Measurements from ENCODE around the gene TMEM222. TPM values are rescaled to one million over a fixed set of nuclear protein-coding genes. Genes with fewer than 3 reads are reported as not detected.

The TMEM222 gene
- total RNA-seq, 1 donor from 2014 or later = 30.2 TPM

DNA sequence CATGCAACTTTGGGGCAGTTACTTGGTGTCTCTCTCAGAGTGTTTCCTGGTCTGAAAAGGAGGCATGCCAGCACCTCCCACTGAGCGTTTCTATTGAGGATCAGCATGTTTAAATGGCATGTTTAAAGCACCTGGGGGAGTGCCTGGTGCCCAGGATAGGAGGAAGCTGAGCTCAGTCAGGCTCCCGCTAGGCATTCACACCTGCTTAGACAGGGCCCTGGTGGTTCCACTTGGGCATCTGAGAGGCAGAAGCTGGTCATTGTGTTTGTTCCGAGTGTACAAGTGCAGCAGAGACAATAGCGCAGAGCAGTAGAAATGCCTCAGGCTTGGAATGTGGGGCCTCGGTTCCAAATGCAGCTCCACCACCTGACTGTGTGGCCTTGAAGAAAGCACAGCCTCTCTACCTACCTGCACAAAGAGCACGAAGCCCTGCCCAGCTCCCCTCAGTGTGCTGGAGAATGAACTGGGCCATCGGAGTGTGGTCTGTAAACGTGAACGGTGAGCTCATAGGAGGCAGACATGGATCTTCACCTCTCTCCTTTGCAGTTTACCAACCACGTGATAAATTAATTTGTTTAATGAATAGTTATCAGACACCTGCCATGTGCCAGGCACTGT is 20.3 kb upstream of the TMEM222 start:
- intact Hi-C loops (cut with DNase I) = loop anchor here (10.0 kb wide), 1 partner anchor 93 kb away; the partner anchor contains the start of gene GPR3
- H3K36me3 ChIP-seq = peaks cover 75% of the 10 kb centered on the region
- DNase-seq (no peak), ATAC-seq (no peak)
- H3K27me3 ChIP-seq (ENCODE audit: low read depth) = no peaks in the 10 kb centered on the region
- no peak for TF ChIP-seq CTCF (IDR thresholded peaks at IDR 0.05)
- no peak overlapping the region for H3K27ac ChIP-seq
- no peaks in the 10 kb centered on the region for H3K9me3 ChIP-seq
- peaks cover 26% of the 10 kb centered on the region for H3K4me1 ChIP-seq
- no peak overlapping the region for H3K4me3 ChIP-seq

GRCh38 chr1:27302612-27303011 is 19.4 kb upstream of the TMEM222 start:
- Histone ChIP-seq H3K9me3 (no peaks in the 10 kb centered on the region), H3K36me3 (peaks cover 66% of the 10 kb centered on the region), H3K4me3 (no peak overlapping the region), H3K27ac (no peak overlapping the region), H3K4me1 (peaks cover 26% of the 10 kb centered on the region), H3K27me3 (ENCODE audit: low read depth) (no peaks in the 10 kb centered on the region)
- no peak for DNase-seq
- no peak for TF ChIP-seq CTCF (IDR thresholded peaks at IDR 0.05)
- intact Hi-C loops (cut with DNase I) = loop anchor here (10.0 kb wide), 1 partner anchor 92 kb away; the partner anchor contains the start of gene GPR3
- no peak for ATAC-seq

GRCh38 chr1:27303509-27303908 is 18.5 kb upstream of the TMEM222 start:
- ATAC-seq (no peak), DNase-seq (no peak)
- Histone ChIP-seq H3K36me3 (peaks cover 57% of the 10 kb centered on the region), H3K4me3 (no peak overlapping the region), H3K27me3 (ENCODE audit: low read depth) (no peaks in the 10 kb centered on the region), H3K27ac (no peak overlapping the region), H3K4me1 (peaks cover 26% of the 10 kb centered on the region), H3K9me3 (no peaks in the 10 kb centered on the region)
- no peak for TF ChIP-seq CTCF (IDR thresholded peaks at IDR 0.05)
- intact Hi-C loops (cut with DNase I) = loop anchor here (10.0 kb wide), 1 partner anchor 91 kb away; the partner anchor contains the start of gene GPR3

DNA sequence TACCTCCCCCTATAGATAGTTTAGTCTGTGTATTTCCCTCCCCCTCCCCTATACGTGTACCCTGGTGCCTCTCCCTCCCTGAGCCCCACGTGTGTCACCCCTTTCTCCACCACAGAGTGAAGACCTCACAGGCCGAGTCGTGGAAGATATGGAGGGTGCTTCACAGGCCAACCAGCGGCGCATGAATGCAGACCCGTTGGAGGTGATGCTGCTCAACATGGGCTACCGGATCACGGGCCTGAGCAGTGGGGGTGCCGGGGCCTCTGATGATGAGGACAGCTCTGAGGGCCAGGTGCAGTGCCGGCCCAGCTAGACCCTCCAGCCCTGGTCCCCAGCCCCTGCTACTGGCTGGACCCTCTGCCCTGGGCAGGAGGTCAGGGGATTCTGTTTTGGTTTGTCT is 15.9 kb upstream of the TMEM222 start:
- Histone ChIP-seq H3K27me3 (ENCODE audit: low read depth) (no peaks in the 10 kb centered on the region), H3K4me1 (peaks cover 2% of the 10 kb centered on the region), H3K4me3 (no peak overlapping the region), H3K27ac (no peak overlapping the region), H3K9me3 (no peaks in the 10 kb centered on the region), H3K36me3 (peaks cover 59% of the 10 kb centered on the region)
- no peak for TF ChIP-seq CTCF (IDR thresholded peaks at IDR 0.05)
- DNase-seq (no peak), ATAC-seq (no peak)
- intact Hi-C loops (cut with DNase I) = loop anchor here (10.0 kb wide), 1 partner anchor 89 kb away; the partner anchor contains the start of gene GPR3

- H3K4me3 ChIP-seq = no peak overlapping the region
- no peak for ATAC-seq
- no peak for TF ChIP-seq CTCF (IDR thresholded peaks at IDR 0.05)
- H3K27ac ChIP-seq = no peak overlapping the region
- H3K36me3 ChIP-seq = peaks cover 52% of the 10 kb centered on the region
- H3K4me1 ChIP-seq = no peaks in the 10 kb centered on the region
- H3K27me3 ChIP-seq (ENCODE audit: low read depth) = no peaks in the 10 kb centered on the region
- intact Hi-C loops (cut with DNase I) = loop anchor here (10.0 kb wide), 1 partner anchor 88 kb away; the partner anchor contains the start of gene GPR3
- DNase-seq = no peak
- H3K9me3 ChIP-seq = no peaks in the 10 kb centered on the region
These were observed 14.8 kb upstream of the TMEM222 start for GRCh38 chr1:27306892-27307761.

Measured in lower lobe of right lung (tissue), 2 donors.